Measurements from ENCODE around the gene NOXO1.

Gene NOXO1

GRCh38 chr16:1982991-1983543, 1.8 kb upstream of the NOXO1 start:
- peak overlapping the region; percentile 31 for H3K27ac ChIP-seq
- DNase-seq (ENCODE audit: low read depth, low spot score): no peak

- DNase-seq (ENCODE audit: low read depth, low spot score): no peak
- no peak overlapping the region for H3K27ac ChIP-seq
Measured at GRCh38 chr16:1982013-1982433, 754 bp upstream of the NOXO1 start.

GRCh38 chr16:1980770-1981087, 540 bp downstream of the NOXO1 start:
- no peak overlapping the region for H3K27ac ChIP-seq
- DNase-seq (ENCODE audit: low read depth, low spot score): no peak

- peak overlapping the region; percentile 53 for H3K27ac ChIP-seq
- DNase-seq (ENCODE audit: low read depth, low spot score): no peak
Measured at GRCh38 chr16:1980030-1980769, 1.1 kb downstream of the NOXO1 start.

GRCh38 chr16:1979271-1980029, 1.8 kb downstream of the NOXO1 start:
- peak; percentile 18 for DNase-seq (ENCODE audit: low read depth, low spot score)
- peak overlapping the region; percentile 53 for H3K27ac ChIP-seq

- no peak for DNase-seq (ENCODE audit: low read depth, low spot score)
- H3K27ac ChIP-seq: peak overlapping the region; percentile 53
Measured at GRCh38 chr16:1978476-1979120, 2.7 kb downstream of the NOXO1 start.

- DNase-seq (ENCODE audit: low read depth, low spot score): no peak
- no peak overlapping the region for H3K27ac ChIP-seq
Measured at GRCh38 chr16:1977875-1978268, 3.4 kb downstream of the NOXO1 start.

GRCh38 chr16:1976951-1977874, 4.1 kb downstream of the NOXO1 start:
- no peak overlapping the region for H3K27ac ChIP-seq
- DNase-seq (ENCODE audit: low read depth, low spot score): no peak

- DNase-seq (ENCODE audit: low read depth, low spot score): no peak
Measured at GRCh38 chr16:1976216-1976520, 5.1 kb downstream of the NOXO1 start.

GRCh38 chr16:1975432-1976215, 5.6 kb downstream of the NOXO1 start:
- DNase-seq (ENCODE audit: low read depth, low spot score): no peak
- H3K27ac ChIP-seq: no peak overlapping the region

More at GRCh38 chr16:1976216-1976520, 5.1 kb downstream of the NOXO1 start:
- no peak overlapping the region for H3K27ac ChIP-seq

- no peak for DNase-seq (ENCODE audit: low read depth, low spot score)
- no peak overlapping the region for H3K27ac ChIP-seq
Measured at GRCh38 chr16:1974157-1975070, 6.9 kb downstream of the NOXO1 start.

- DNase-seq (ENCODE audit: low read depth, low spot score): no peak
- no peak overlapping the region for H3K27ac ChIP-seq
Measured at GRCh38 chr16:1973461-1974156, 7.7 kb downstream of the NOXO1 start.

GRCh38 chr16:1972490-1972877, 8.8 kb downstream of the NOXO1 start:
- no peak for DNase-seq (ENCODE audit: low read depth, low spot score)
- H3K27ac ChIP-seq: peak overlapping the region; percentile 90

GRCh38 chr16:1971796-1972489, 9.3 kb downstream of the NOXO1 start, which contains the start of gene TBL3:
Gene TBL3 (plus strand): TSS chr16:1972053. CDS start chr16:1972165, 112 bp downstream.
- peak; percentile 52 for DNase-seq (ENCODE audit: low read depth, low spot score)
- H3K27ac ChIP-seq: peak within 1 kb of the TSS; percentile 90

GRCh38 chr16:1968146-1968953, 12.9 kb downstream of the NOXO1 start:
- DNase-seq (ENCODE audit: low read depth, low spot score): no peak
- H3K27ac ChIP-seq: no peak overlapping the region

GRCh38 chr16:1966460-1966859, 14.8 kb downstream of the NOXO1 start, which contains the start of gene RNF151:
Gene RNF151 (plus strand): TSS chr16:1966856. CDS start chr16:1966882, 26 bp downstream.
- no peak within 1 kb of the TSS for H3K27ac ChIP-seq

More at GRCh38 chr16:1966460-1966859, 14.8 kb downstream of the NOXO1 start, which contains the start of gene RNF151:
- DNase-seq (ENCODE audit: low read depth, low spot score): no peak
